GM12874 (cell line): ENCODE measurements around the gene RFFL.

Source experiments
- CTCF ChIP-seq: IDR thresholded peaks from 2 replicates; pipeline ENCODE4 v1.5.1; 2011; ENCODE audit warnings: low read depth, mild to moderate bottlenecking, control low read depth, low read length, moderate library complexity; ENCODE audit not compliant: insufficient read depth

Gene RFFL

GRCh38 chr17:35041390-35041789 lies 22.1 kb downstream of the RFFL start:
- no peak for TF ChIP-seq CTCF

GRCh38 chr17:35038453-35038852 lies 25.1 kb downstream of the RFFL start:
- no peak for TF ChIP-seq CTCF

GRCh38 chr17:35030780-35031179 lies 32.7 kb downstream of the RFFL start:
- no peak for TF ChIP-seq CTCF

GRCh38 chr17:35028531-35029262 lies 34.8 kb downstream of the RFFL start:
- no peak for TF ChIP-seq CTCF

GRCh38 chr17:35025541-35025940 lies 38.0 kb downstream of the RFFL start:
- no peak for TF ChIP-seq CTCF

- TF ChIP-seq CTCF, result no peak
Observed at GRCh38 chr17:35023538-35023937, 40.0 kb downstream of the RFFL start.

GRCh38 chr17:35022536-35023063 lies 40.9 kb downstream of the RFFL start:
- TF ChIP-seq CTCF, result no peak
